GM21526 (cell line): ENCODE results near the gene RAB3GAP2.
"Not testable (repeated sequence)": the region's sequence is repeated elsewhere in the genome, so short reads cannot be mapped to it uniquely, and the experiment has no call there.

ENCODE experiments used
- ATAC-seq: cut with Tn5 transposase; IDR thresholded peaks from one replicate; pipeline ENCODE4 v1.9.1; 2021; ENCODE audit warnings: moderate library complexity; ENCODE audit not compliant: unreplicated experiment, low FRiP score

RAB3GAP2 gene

DNA sequence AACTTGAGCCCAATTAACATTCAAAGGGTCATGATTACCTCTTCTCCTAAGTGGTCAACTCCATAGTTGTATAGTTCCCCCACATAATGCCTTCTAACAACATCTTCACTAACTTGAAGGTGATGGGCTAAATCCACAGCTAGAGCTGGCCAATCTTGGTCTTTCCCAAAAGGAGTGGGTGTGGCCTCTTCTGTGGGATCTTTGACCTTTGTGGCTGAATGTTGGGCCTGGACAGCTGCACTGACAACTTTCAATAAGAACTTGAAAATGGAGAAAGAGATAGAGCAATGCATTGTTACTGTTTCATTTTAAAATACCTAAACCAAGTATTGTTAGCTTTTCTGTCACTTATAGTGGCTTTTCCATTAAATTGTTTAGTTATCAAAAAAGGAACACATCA is 119.1 kb downstream of the RAB3GAP2 start:
- ATAC-seq, result no peak

- no peak for ATAC-seq
Measured at GRCh38 chr1:220151454-220151853, 120.8 kb downstream of the RAB3GAP2 start.

DNA sequence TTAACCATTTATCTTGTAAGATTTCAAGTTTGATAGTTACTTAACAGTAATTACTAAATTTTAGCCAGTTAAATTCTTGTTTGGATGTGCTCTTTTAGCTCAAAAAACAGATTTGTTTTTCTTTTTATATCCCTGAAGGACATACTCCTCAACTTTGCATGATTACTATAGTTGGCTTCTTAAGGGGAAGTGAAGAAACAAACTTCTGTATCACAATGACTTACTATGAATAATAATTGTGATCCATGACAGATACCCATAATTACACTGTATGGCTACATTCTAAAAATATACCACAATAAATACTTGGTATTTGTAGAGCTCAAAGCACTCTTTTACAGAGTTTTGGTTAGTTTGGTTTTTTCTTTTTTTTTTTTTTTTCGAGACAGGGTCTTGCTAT is 122.5 kb downstream of the RAB3GAP2 start:
- no peak for ATAC-seq

- ATAC-seq, result no peak
Measured at GRCh38 chr1:220144051-220144450, 128.2 kb downstream of the RAB3GAP2 start.

GRCh38 chr1:220139966-220140365 is 132.3 kb downstream of the RAB3GAP2 start:
- ATAC-seq, result no peak

DNA sequence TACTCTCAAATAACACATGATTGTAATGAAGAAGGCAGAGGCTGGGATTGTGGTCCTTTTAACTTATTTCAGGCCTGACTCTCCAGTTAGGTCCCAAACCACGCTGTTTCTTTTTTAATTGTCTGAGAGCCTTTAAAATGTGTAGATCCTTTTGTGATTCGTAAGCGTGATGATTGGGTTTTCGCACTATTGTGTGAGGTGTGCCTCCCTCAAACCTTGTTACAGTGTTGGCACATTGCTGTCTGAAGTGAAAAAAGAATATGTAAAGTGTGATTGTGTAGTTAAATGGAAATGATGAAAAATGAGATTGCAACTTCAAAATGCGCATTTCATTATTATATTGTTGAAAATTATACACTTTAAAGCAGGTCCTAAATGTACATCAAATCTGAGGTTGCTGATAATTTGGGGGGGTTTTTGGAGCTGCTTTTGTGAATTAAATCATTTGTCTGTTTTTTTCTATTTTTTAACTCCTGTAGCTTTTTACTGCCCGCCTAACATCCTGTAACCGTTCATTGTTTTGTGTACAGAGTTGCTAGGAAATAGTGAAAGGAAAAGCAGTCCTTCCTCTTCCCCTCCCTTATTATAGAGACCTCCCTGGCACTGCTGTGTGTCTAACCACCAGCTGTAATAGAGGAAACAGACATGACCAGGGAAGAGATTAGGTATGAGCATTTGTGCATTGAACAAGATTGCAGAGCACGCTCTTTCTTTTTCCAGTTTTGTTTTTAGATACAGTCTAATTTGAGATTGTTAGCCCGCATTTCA is 135.1 kb downstream of the RAB3GAP2 start:
- ATAC-seq, result no peak

DNA sequence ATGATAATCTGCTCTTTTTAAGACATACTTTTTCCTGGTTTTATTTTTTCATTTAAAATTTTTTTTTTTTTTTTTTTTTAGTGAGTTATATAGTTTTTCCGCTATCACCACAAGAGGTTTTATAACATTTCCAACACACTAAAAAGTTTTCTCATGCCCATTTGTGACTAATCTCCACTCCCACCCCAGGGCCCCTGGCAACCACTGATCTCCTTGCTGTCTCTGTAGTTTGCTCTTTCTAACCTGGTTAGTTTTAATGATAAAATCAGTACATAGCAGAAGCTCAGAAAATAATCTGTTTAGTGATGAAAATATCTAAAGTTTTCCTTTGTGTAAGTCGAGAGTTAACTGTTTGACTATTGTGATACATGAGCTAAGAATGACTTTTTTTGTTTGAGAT is 136.5 kb downstream of the RAB3GAP2 start:
- no peak for ATAC-seq

DNA sequence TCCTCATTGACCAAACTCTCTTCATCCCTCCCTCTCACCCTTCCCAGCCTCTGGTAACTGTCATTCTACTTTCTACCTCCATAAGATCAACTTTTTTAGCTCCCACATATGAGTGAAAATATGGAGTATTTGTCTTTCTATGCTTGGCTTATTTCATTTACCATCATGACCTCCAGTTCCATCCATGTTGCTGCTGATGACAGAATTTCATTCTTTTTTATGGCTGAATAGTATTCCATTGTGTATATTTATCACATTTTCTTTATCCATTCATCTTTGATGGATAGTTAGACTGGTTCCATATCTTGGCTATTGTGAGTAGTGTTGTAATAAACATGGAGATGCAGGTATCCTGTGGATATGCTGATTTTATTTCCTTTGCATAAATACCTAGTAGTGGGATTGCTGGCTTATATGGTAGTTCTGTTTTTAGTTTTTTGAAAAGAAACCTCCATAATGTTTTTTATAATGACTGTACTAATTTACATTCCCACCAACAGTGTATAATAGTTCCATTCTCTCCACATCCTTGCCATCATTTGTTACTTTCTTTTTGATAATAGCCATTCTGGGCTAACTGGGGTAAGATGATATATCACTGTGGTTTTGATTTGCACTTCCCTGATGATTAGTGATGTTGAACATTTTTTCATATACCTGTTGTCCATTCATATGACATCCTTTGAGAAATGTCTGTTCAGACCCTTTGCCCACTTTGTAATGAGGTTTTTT is 142.6 kb downstream of the RAB3GAP2 start:
- ATAC-seq, result no peak

- ATAC-seq, result no peak
Measured at GRCh38 chr1:220127076-220127475, 145.2 kb downstream of the RAB3GAP2 start.

GRCh38 chr1:220124542-220124941 is 147.7 kb downstream of the RAB3GAP2 start:
- no peak for ATAC-seq

- no peak for ATAC-seq
Measured at GRCh38 chr1:220123889-220124288, 148.4 kb downstream of the RAB3GAP2 start.

DNA sequence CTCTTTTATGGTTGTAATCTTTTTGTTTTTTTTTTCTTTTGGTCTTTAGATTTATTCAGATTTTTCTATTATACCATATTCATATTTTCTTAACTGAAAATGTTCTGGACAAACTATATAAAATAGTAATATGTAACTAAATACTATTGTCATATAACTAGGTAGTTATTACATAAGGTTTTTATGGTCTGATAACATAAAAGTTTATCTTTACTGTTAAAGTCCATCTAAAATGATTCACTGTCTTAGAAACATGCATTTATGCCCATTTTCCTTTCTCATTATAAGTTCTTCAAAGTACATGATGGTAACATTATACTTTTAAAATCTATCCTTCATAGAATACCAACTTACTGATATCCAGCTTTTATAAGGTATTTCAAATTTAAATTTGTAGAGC is 149.2 kb downstream of the RAB3GAP2 start:
- ATAC-seq, result no peak

DNA sequence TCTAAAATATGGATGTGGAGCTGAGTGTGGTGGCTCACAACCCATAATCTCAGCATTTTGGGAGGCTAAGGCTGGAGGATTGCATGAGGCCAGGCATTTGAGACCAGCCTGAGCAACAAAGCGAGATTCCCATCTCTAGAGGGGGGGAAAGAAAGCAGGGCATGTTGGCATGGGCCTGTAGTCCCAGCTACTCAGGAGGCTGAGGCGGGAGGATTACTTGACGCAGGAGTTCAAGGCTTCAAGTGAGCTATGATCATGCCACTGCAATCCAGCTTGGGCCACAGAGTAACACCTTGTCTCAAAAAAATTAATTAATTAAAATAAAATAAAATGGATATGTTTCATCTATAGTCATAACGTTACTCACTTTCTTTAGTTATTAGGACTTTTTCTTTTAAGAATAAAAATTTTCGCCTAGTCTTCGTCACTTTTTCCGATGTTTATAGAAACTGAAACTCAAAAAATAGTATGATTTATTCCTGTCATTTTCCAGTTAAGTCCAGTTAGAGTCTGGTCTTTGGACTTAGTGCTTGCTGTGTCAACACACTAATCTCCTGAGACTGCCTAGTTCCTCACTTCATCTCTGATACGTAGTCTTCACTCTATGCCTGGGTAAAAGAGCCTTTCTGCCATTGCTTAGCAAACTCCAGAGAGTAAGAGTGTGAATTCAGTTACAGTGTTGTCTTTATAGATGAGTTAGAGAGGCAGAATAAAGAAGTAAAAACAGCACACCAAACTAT is 150.3 kb downstream of the RAB3GAP2 start:
- ATAC-seq, result no peak

GRCh38 chr1:220119043-220119512 is 153.2 kb downstream of the RAB3GAP2 start:
- no peak for ATAC-seq

- ATAC-seq, result no peak
Measured at GRCh38 chr1:220113136-220113695, 159.0 kb downstream of the RAB3GAP2 start.

GRCh38 chr1:220112600-220112999 is 159.7 kb downstream of the RAB3GAP2 start:
- not testable (repeated sequence) for ATAC-seq

- not testable (repeated sequence) for ATAC-seq
Measured at GRCh38 chr1:220110473-220110872, 161.8 kb downstream of the RAB3GAP2 start.

GRCh38 chr1:220099826-220100225 is 172.4 kb downstream of the RAB3GAP2 start:
- no peak for ATAC-seq
